ENCODE data around the gene P2RY14. TPM values are rescaled to one million over a fixed set of nuclear protein-coding genes. Genes with fewer than 3 reads are reported as not detected.
A peak's percentile ranks its signal among the peaks of the same experiment; 100 is the strongest.

P2RY14 gene
- total and polyA plus RNA-seq, 2 experiments from 2014 or later, result 0.12 to 1.4 TPM

DNA sequence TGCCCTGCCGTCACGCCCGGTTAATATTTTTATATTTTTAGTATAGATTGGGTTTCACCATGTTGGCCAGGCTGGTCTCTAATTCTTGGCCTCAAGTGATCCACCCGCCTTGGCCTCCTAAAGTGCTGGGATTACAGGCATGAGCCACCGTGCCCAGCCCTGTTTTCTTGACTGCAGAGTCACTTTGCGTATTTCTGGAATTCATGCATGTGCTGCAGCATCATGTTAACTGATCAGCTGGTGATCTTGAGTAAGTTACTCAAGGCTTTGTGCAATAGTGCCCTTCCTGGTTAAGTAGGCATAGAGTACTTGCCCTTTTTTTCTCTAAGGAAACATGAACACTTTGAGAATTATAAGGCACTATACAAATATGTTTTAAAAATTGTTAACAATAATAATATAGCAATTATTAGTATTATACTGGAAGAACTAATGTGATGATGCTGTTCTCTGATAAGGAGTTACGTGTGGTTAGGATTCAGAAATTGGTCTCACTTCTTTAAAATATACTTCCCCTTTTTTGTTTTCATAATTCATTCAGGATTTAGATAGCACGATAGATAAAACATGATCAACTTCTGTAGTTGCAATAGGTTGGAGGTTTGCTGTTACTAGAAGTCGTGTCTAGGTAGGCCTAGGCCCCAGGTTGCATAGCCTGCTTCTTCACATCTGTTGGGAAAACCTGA, 108.9 kb downstream of the P2RY14 start:
- Histone ChIP-seq H3K27me3 (no peaks in the 10 kb centered on the region), H3K4me1 (ENCODE audit: low read depth) (no peaks in the 10 kb centered on the region), H3K27ac (no peak overlapping the region), H3K36me3 (no peaks in the 10 kb centered on the region), H3K4me3 (no peak overlapping the region), H3K9me3 (ENCODE audit: low read depth) (no peaks in the 10 kb centered on the region)
- TF ChIP-seq, protein P1, sequence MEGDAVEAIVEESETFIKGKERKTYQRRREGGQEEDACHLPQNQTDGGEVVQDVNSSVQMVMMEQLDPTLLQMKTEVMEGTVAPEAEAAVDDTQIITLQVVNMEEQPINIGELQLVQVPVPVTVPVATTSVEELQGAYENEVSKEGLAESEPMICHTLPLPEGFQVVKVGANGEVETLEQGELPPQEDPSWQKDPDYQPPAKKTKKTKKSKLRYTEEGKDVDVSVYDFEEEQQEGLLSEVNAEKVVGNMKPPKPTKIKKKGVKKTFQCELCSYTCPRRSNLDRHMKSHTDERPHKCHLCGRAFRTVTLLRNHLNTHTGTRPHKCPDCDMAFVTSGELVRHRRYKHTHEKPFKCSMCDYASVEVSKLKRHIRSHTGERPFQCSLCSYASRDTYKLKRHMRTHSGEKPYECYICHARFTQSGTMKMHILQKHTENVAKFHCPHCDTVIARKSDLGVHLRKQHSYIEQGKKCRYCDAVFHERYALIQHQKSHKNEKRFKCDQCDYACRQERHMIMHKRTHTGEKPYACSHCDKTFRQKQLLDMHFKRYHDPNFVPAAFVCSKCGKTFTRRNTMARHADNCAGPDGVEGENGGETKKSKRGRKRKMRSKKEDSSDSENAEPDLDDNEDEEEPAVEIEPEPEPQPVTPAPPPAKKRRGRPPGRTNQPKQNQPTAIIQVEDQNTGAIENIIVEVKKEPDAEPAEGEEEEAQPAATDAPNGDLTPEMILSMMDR (IDR thresholded peaks at IDR 0.05; ENCODE audit: low read depth, low read length), result no peak
- DNase-seq (ENCODE audit: low read depth in 1 of 2, low spot score in 1 of 2), result peak in 1 of 2 donors; percentile 10

DNA sequence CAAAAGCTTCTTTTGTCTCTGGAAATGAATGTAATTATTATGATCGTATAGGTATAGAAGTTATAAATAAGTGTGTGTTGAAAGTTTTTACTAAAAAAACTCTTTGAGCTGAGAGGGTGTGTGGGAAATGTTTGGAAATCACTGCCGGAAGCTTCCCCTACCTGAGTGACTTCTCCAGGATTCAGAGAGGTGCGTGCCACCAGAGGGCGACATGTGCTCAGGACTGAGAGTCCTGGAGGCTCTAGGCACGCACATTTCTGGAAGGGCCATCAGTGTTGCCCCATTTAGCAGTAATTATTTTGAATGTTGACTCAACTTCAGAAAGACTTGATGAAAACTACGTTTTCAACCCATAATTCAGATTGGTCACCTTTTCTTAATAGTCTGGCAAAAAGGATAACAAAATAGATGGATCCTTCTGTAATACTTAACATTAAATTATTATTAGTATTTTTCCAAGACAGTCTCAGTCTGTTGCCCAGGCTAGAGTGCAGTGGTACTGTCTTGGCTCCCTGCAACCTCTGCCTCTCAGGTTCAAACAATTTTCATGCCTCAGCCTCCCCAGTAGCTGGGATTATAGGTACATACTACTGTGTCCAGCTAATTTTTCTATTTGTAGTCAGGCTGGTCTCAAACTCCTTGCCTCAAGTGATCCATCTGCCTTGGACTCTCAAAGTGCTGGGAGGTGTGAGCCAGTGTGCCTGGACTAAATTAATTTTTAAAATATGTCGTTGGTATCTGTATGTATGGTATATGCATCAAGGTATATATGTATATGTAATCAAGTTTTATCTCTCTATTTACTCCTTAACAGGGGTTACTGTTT, 109.9 kb downstream of the P2RY14 start:
- peak; percentile 72 to 82 for DNase-seq (ENCODE audit: low read depth in 1 of 2, low spot score in 1 of 2)
- no peak overlapping the region for H3K4me3 ChIP-seq
- no peaks in the 10 kb centered on the region for H3K27me3 ChIP-seq
- H3K36me3 ChIP-seq, result no peaks in the 10 kb centered on the region
- no peaks in the 10 kb centered on the region for H3K4me1 ChIP-seq (ENCODE audit: low read depth)
- no peaks in the 10 kb centered on the region for H3K9me3 ChIP-seq (ENCODE audit: low read depth)
- TF ChIP-seq, protein P1 (IDR thresholded peaks at IDR 0.05; ENCODE audit: low read depth, low read length), result peak; percentile 83
- H3K27ac ChIP-seq, result no peak overlapping the region

DNA sequence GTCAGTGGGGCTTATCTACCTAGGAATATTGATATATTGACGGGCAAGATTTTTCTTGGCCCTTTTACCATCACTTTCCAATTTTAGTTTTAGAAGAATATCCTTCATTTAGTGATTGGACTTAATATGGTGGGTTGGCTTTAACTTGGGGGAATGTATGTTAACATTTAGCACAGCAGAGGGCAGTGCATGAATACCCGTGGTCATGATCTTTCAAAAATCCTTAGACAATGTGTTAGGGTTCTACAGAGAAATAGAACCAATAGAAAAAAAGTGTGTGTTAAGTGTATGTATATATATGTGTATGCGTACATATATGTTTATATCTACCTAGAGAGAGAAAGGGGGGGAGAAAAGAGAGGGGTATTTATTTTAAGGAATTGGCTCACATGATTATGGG, 112.2 kb downstream of the P2RY14 start:
- no peaks in the 10 kb centered on the region for H3K27me3 ChIP-seq
- no peaks in the 10 kb centered on the region for H3K4me1 ChIP-seq (ENCODE audit: low read depth)
- no peak overlapping the region for H3K4me3 ChIP-seq
- TF ChIP-seq, protein P1 (IDR thresholded peaks at IDR 0.05; ENCODE audit: low read depth, low read length), result peak; percentile 22
- no peaks in the 10 kb centered on the region for H3K36me3 ChIP-seq
- DNase-seq (ENCODE audit: low read depth in 1 of 2, low spot score in 1 of 2), result no peak
- H3K27ac ChIP-seq, result no peak overlapping the region
- H3K9me3 ChIP-seq (ENCODE audit: low read depth), result no peaks in the 10 kb centered on the region

DNA sequence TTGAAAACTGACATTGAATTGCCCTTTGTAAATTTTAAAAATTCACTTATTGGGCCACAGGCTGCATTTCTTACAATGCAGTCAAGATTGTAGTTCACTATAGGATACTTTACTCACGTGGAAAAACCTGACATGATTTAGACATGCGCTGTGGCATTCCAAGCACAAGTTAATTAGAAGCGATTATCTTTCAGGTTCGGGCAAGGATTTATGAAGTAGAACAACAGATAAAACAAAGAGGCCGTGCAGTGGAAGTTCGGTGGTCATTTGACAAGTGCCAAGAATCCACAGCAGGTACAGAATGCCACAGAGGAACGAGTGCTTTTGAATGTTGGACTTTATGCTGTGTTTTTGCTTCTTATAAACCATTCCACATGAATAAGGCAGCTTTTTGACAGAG, 113.1 kb downstream of the P2RY14 start:
- H3K9me3 ChIP-seq (ENCODE audit: low read depth), result no peaks in the 10 kb centered on the region
- TF ChIP-seq, protein P1 (IDR thresholded peaks at IDR 0.05; ENCODE audit: low read depth, low read length), result no peak
- no peaks in the 10 kb centered on the region for H3K36me3 ChIP-seq
- no peaks in the 10 kb centered on the region for H3K4me1 ChIP-seq (ENCODE audit: low read depth)
- H3K4me3 ChIP-seq, result no peak overlapping the region
- H3K27ac ChIP-seq, result no peak overlapping the region
- no peak for DNase-seq (ENCODE audit: low read depth in 1 of 2, low spot score in 1 of 2)
- no peaks in the 10 kb centered on the region for H3K27me3 ChIP-seq

Other genes with a start within 250 kb of the P2RY14 start
- 3.3 and 6.9 TPM in 2 replicates for gene MED12L, start 192.9 kb downstream of the P2RY14 start, total RNA-seq
- gene MED12L, start 192.9 kb downstream of the P2RY14 start, polyA plus RNA-seq, result 1.9 and 5.6 TPM in 2 replicates
- gene GPR171, start 75.3 kb downstream of the P2RY14 start, total RNA-seq, result not detected in 2 replicates
- not detected in 2 replicates for gene GPR171, start 75.3 kb downstream of the P2RY14 start, polyA plus RNA-seq
- gene GPR87, start 38.3 kb upstream of the P2RY14 start, total RNA-seq, result not detected in 2 replicates
- gene GPR87, start 38.3 kb upstream of the P2RY14 start, polyA plus RNA-seq, result 0.67 TPM in 1 of 2 replicates, not detected in the other
- not detected in 2 replicates for gene P2RY13, start 51.0 kb upstream of the P2RY14 start, total RNA-seq
- 0.06 and 0.07 TPM in 2 replicates for gene P2RY13, start 51.0 kb upstream of the P2RY14 start, polyA plus RNA-seq
- not detected in 2 replicates for gene P2RY12, start 106.2 kb upstream of the P2RY14 start, total RNA-seq
- gene P2RY12, start 106.2 kb upstream of the P2RY14 start, polyA plus RNA-seq, result 0.22 TPM in 2 replicates
- 0.18 and 0.33 TPM in 2 replicates for gene IGSF10, start 182.5 kb upstream of the P2RY14 start, total RNA-seq
- gene IGSF10, start 182.5 kb upstream of the P2RY14 start, polyA plus RNA-seq, result 0.17 TPM in 1 of 2 replicates, not detected in the other